HG03460 (cell line): ENCODE results near the gene SALL4.
"Not testable (repeated sequence)": the region's sequence is repeated elsewhere in the genome, so short reads cannot be mapped to it uniquely, and the experiment has no call there.

Source experiments
- ATAC-seq: cut with Tn5 transposase; IDR thresholded peaks from one replicate; pipeline ENCODE4 v1.9.1; 2021; ENCODE audit not compliant: unreplicated experiment

Gene SALL4

DNA sequence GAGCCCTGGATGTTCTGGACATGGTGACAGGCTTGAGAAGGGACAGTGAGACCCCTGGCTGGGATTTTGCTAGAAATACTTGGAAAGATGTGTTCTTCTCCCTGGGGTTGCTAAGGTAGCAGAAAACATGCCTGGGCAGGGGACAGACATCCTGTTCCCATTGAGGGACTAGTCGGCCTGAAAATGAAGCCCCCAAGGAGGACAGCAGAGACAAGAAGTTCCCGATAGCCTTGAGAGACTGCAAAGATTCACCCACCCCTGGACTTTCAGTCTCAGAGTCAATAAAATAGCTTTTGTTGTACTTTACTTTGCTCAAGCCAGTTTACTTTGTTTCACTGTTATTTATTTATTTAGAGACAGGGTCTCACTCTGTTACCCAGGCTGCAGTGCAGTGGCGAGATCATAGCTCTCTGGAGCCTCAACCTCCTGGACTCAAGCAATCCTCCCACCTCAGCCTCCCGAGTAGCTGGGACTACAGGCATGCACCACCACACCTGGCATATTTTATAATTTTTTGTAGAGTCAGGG is 62.5 kb downstream of the SALL4 start:
- ATAC-seq: no peak

DNA sequence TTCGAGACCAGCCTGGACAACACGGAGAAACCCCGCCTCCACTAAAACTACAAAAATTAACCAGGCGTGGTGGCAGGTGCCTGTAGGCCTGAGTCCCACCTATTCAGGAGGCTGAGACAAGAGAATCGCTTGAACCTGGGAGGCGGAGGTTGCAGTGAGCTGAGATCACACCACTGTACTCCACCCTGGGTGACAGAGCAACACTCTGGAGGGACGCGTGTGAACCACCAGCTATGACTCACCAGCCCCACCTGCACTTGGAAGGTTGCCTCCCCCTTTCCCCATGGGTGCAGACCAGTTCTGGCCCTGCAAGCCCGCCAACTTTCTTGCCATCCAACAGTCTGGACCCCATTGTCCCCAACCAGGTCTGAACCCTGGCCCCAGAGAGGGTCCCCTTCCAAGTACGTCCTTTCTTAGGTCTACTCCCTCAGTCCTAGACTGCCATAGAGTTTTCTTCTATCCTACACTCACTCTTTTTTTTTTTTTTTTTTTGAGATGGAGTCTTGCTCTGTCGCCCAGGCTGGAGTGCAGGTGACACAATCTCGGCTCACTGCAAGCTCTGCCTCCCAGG is 63.4 kb downstream of the SALL4 start:
- ATAC-seq: no peak

DNA sequence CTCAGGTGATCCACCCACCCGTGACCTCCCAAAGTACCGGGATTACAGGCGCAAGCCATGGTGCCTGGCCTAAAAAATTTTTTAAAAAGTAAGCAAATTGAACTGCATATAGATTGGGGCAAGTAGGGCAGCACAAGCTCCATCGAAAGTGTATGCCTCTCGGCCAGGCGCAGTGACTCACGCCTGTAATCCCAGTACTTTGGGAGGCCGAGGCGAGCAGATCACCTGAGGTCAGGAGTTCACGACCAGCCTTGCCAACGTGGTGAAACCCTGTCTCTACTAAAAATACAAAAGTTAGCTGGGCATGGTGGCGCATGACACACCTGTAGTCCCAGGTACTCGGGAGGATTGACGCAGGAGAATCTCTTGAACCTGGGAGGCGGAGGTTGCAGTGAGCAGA is 64.1 kb downstream of the SALL4 start:
- not testable (repeated sequence) for ATAC-seq

DNA sequence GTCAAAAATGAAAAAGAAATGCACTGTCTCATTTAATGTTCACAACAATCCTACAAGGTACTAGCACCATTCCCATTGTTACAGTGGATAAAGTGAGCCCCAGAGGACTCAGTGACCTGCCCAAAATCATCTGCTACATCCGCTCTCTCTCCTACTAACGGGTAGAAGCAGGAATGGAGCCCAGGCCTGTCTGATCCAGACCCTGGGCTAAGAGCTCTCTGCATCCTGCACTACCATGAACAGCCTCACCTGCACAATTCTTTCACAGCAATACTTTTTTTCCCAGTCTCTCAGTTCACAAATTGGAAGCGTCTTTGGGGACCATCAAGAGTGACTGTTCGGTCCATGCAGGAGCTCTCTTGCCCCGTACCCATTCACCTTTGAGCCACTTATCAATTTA is 65.4 kb downstream of the SALL4 start:
- ATAC-seq: no peak

DNA sequence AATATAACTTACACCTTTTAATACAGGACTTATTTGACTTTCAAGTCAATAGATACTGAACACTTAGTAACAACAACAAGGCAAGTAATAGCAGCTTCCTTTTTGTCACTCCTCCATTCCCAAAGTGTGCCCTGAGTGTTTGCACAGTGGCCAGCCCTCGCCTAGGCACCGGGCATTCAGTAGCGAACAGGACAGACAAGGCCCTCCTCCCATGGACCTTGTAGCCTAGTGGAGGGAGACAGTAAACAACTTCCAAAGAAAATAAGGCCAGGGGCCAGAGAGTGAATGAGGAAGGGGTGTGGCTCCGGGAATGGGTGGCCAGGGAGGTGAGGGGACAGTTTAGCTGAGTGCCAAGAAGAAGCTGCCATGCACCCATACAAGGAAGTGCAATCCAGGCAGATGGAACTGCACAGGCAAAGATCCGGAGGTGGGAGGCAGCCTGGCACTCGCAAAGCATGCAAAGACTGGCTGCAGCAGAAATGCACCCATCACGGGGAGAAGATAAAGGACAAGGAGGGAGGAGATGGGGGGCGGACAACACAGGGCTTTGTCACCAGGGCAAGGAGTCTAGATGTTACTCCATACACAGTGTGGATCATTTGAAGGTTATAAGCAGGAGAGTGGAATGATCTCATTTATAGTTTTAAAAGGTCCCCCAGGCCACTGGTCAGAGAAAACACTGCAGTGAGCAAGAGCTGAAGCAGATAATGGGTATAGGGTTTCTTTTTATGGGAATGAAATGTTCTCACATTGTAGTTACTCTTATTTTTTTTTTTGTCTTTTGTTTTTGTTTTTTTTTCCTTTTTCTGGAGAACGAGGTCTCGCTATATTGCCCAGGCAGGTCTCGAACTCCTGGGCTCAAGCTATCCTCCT is 66.4 kb downstream of the SALL4 start:
- no peak for ATAC-seq

DNA sequence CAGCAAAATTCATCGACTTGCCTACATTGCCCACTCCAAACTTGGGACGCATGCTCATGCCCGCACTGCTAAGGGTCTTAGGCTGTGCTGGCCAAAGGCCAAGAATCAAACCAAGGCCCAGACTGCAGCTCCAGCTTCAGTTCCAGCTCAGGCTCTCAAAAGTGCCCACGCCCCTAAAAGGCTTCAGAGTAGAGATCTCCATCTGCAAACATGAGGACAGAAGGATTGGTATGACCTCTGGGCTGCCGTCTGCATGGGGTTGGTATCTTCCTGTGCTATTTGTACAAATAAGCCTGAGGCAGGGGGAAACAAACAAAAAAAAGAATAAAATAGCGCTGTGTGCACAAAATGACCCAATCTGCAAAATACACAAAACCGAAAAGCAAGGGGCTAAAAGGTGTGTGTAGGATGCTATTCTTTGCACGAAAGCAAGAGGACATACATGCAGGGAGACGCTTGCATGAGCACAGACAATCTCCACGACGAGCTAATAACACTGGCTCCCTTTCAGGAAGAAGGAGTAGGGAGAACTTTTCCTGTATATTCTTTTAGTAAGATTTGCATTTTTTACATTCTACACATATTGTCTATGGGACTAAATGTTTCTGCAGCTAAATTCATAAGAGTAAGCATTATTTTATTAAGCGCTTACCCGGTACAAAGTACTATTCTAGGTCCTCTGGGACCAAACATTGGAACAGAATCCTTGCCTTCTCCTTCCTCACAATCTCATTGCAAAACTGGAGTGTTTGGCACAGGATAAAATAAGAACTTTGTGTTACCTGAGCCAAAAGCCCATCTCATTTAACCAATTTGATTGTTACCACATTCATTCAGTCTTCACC is 67.2 kb downstream of the SALL4 start:
- no peak for ATAC-seq

DNA sequence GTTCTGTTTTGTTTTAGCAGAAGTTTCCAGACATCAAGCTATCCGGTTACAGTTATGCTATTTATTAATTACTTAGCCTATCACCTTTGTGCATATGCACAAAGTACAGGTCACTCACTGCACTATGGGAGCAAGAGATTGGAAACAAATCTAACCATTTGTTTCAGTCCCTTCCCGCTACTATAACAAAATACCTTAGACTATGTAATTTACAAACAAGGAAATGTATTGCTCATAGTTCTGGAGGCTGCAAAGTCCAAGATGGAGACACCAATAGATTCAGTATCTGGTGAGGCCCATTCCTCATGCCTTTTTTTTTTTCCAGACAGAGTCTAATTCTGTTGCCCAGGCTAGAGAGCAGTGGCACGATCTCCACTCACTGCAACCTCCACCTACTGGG is 69.3 kb downstream of the SALL4 start:
- ATAC-seq: no peak
